NCI-H2196 (cell line): ENCODE measurements around the gene SLC2A11.
A peak's percentile ranks its signal among the peaks of the same experiment; 100 is the strongest.
"Not testable (repeated sequence)": the region's sequence is repeated elsewhere in the genome, so short reads cannot be mapped to it uniquely, and the experiment has no call there.

Experiments used
- DNase-seq: peaks from one replicate; lab custom pipeline; 2025; ENCODE audit not compliant: unreplicated experiment; lab: John Stamatoyannopoulos, UW

SLC2A11 gene

DNA sequence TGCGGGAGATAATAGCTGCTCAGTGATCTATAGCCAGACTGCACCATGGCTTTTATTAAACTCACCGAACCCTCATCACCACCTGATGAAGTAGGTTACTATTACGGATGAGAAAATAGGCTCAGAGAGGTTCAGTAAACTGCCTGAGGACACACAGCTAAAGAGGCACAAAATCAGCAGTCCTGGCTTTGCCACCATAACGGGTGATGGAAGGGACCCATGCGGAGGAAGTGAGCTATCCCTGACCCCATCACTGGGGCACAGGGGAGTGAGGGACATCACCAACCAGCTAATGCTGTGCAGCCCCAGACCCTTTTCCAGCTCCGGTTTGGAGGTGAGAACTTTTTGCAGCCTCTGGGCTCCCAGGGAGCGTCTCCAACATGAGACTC, 11.6 kb upstream of the SLC2A11 start:
- DNase-seq = no peak

DNA sequence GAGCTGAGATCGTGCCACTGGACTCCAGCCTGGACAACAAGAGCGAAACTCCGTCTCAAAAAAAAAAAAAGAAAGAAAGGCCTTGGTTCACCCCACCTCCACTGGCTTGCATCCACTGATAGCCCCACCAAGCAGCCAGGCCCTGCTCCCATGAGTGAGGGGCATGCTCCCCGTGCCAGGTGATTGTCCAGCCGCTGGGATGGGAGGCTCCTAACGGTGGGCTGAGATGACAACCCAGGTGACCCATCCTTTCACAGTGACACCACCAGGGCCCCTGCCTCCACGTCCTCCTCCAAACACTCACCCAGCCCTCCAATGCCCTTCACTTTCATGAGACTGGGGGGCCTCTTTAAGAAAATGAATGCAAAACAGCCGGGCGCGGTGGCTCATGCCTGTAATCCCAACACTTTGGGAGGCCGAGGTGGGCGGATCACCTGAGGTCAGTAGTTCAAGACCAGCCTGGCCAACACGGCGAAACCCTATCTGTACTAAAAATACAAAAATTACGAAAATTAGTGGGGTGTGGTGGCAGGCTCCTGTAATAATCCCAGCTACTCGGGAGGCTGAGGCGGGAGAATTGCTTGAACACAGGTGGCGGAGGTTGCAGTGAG, 10.3 kb upstream of the SLC2A11 start:
- no peak for DNase-seq

DNA sequence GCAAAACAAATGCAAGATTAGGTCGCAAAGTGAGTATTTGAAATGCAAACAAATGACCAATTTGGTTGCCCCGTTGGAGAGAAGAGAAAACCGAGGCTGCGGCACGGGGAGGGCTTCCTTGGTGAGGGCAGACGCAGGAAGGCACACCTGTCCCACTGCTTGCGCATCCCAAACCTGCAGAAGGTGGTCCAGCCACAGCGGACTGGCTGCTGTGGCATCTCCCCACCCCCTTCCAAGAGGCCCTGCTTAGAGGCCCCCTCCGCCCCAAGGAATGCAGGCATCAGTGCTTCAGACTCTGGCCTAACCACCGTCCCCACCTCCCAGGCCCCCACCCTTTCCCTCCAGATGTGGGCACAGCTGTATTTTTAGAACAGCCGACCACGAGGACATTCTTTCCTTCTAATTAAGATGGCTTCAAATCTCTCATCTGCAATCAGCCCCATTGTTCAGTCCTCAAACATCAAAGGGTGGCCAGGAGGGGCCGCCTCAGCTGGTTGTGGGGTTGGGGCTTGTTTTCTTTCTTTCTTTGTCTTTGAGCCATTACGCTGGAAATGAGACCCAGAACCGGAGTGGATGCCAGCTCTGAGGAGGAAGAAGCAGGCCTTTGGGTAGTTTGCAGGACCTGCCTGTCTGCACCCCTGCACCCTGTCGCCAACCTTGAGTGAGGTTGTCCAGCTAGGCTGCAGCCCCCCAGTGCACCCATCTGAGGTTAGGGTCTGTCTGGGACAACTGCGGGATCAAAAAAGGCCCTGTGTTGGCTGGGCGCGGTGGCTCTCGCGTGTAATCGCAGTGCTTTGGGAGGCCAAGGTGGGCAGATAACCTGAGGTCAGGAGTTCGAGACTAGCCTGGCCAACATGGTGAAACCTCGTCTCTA, 9.4 kb upstream of the SLC2A11 start:
- no peak for DNase-seq

DNA sequence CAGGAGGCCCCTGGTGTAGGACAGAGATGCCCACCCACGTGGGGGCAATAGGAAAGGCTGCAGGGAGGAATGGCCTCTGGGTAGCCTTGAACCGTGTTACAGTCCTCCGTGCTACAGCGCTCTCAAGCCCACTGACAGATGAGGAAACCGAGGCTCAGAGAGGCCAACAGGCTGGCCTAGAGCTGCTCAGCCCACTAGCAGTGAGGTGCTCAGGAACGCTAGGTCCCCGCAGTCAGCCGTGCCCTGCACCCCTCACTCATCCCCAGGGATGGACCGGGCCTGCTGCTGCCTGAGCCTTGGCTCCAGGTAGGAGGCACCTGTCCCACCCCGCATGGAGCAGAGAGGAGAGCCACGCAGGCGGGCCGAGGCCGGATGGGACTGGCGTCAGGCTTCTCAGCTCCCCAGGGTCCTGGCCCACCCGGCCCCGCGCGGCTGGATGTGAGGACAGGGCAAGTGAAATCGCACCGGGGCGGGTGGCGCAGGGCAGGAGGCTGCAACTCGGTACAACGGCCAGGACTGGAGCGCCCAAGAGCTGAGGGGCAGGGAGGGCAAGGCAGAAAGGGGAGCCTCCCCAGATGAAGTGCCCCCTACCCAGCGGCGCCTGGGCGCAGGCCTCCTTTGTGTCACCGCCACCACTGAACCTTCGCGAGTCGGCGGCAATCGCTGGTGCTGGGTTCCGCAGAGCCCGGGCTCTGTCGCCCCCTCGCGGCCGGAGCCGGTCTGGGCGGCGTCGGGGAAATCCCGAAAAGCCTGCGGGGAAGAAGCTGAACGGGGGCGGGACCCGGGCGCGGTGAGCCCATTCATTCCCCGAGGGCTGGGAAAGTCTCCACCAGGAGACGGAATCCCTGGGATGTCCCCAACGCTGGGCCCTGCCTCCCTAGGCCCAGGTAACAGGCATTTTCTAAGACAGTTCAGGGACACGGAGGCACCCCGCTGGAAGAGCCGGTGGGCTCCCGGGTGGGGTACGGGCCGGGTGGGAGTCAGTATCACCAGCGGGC, 8.4 kb upstream of the SLC2A11 start:
- DNase-seq = peak; percentile 68

DNA sequence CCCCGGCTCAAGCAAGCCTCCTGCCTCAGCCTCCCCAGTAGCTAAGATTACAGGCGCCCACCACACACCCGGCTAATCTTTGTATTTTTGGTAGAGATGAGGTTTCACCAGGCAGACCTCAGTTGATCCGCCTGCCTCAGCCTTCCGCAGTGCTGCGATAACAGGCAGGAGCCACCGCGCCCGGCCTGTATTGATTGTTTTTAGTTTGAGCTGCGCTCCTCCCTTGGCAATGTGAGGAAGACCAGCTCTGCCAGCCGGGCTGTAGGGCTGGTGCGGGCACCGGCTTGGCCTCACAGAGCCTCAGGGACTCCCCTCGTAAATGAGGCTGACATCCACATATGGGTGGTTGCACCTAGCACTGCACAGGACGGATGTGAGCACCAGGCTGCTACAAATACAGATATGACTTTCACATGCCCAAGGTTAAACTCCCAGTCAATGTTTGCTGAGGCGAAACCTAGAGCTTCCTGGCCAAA, 7.5 kb upstream of the SLC2A11 start:
- no peak for DNase-seq

DNA sequence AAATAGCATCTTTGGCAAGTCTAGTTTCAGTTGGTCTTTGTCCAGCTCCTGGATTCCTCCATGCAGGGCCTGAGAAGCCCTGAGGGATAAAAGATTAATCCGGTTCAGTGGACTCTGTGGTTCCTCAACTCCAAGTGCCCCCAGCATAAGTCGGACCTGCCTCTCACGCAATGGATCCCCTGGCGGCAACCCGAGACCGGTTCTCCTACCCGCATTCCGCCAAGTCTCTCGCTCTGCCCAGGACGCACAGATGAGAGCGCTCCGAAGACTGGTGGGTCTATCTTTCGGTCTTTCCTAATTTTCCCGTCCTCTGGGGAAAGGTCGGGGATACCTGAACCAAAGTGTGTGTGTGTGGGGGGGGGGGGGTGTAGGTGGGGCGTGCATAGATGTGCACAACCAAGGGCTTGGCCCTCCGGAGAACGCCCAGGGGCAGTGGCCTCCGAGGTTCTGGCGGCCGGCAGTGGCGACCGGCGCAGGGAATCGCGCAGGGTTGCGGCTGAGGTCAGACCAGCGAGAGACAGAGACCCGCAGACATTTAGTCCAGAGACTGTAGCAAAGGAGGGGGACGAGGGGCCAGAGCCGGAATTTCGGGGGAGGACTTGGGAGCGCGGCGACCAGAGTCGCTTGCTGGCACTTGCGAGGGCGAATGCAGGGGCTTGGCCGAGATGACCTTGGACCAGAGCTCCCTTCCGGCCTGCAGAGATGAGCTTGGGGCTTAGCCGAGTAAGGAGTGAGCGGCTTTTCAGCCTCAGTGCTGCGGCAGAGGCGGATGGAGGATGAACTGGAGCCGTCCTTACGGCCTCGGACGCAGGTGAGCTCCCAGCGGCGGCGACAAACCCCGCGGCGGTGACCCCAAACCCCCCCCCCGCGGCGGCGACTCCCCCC, 712 bp upstream of the SLC2A11 start:
- peak; percentile 27 for DNase-seq

DNA sequence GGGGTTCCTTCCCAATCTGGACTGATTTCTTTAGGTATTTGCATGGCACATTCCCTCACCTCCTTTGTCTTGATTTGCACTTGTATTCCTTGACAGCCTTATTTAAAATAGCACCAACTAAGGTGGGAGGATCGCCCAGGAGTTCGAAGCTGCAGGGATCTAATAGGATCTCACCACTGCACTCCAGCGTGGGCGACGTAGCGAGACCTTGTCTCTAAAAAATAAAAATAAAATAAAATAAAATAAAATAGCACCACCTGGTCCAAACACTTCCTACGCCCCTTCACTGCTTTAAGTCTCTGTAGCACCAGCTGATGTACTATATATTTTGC, 775 bp downstream of the SLC2A11 start:
- no peak for DNase-seq

DNA sequence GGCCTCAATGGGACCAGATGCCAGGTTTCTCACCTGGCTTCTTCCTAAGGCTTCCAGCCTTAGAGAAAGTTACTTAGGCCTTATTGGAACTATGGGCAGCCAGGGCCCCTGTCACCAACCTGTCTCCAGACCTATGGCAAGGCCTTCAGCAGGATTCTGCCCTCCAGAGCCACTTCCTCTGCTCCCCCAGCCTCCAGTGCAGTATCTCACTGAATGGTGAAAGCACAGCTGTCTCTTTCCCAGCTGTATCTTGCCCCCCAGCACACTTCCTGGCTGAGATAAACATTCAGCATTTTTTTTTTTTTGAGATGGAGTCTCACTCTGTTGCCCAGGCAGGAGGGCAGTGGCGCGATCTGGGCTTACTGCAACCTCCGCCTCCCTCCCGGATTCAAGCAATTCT, 1.5 kb downstream of the SLC2A11 start:
- DNase-seq = no peak

DNA sequence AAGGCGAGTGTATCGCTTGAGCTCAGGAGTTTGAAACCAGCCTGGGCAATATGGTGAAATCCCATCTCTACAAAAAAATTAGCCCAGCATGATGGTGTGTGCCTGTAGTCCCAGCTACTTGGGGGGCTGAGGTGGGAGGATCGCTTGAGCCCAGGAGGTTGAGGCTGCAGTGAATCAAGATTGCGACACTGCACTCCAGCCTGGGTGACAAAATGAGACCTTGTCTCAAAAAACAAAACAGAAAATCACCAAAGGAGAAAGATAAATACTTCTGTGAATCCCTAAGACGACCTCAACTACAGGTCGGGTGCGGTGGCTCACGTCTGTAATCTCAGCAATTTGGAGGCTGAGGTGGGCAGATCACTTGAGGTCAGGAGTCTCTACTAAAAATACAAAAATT, 2.5 kb downstream of the SLC2A11 start:
- DNase-seq = not testable (repeated sequence)

DNA sequence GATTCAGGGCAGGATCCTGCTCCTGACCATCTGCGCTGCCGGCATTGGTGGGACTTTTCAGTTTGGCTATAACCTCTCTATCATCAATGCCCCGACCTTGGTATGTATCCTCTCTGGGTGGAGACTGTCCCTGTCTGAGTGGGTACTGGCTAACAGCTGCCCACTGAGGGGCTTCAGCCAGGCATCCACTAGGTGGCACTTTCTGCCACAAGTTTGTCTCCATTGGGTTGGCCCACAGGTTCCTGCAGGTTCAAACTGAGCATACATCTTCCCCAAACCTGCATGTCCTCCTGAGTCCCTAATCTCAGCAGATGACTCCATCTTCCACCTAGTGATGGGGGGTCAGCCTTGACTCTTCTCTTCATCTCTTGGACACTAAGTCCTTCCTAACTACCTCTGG, 4.4 kb downstream of the SLC2A11 start:
- peak; percentile 34 for DNase-seq

DNA sequence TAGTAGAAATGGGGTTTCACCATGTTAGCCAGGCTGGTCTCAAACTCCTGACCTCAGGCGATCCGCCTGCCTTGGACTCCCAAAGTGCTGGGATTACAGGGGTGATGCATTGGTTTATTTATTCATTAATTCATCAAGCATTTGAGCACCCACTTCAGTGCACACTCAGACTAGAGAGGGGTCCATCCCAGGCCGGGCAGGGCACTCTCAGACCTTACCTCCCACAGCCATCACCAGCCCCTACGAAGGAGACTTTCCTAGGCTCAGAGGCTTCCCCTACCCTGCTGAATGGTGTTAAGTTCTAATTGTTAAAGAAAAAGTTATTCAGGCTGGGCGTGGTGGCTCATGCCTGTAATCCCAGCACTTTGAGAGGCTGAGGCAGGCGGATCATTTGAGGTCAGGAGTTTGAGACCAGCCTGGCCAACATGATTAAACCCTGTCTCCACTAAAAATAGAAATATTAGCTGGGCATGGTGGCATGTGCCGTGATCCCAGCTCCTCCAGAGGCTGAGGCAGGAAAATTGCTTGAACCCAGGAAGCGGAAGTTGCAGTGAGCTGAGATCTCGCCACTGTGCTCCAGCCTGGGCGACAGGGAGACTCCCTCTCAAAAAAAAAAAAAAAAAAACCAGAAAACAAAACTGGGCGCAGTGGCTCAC, 7.0 kb downstream of the SLC2A11 start:
- DNase-seq = not testable (repeated sequence)

DNA sequence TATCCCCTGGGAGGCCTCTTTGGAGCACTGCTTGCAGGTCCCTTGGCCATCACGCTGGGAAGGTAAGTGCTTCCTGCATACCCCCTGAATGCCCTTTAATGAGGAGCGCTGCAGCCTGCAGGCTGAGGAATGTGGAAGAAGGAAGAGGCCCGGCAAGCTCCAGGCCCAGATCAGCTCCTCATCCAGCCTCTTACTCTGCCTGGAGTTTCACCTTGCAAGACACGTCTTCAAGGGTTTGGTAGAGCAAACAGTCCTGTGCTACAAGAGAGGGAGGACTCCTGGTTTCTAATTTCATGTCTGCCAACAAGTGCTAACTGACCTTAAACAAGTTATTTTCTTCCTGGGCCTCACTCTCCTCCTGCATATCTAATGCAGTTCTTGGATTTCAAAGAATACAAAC, 10.9 kb downstream of the SLC2A11 start:
- no peak for DNase-seq

DNA sequence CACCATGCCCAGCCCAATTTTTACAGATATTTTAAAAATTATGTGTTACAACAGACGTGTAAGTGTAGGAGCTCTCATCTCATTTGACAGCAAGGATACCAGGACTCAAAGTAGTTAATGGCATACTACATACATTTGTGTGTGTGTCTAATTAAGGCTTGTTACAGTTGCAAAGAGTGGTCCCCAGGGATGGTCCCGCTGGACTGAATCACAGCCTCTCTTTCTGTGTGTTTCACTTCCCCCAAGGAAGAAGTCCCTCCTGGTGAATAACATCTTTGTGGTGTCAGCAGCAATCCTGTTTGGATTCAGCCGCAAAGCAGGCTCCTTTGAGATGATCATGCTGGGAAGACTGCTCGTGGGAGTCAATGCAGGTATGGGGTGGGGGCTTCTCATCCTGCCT, 17.2 kb downstream of the SLC2A11 start:
- no peak for DNase-seq

DNA sequence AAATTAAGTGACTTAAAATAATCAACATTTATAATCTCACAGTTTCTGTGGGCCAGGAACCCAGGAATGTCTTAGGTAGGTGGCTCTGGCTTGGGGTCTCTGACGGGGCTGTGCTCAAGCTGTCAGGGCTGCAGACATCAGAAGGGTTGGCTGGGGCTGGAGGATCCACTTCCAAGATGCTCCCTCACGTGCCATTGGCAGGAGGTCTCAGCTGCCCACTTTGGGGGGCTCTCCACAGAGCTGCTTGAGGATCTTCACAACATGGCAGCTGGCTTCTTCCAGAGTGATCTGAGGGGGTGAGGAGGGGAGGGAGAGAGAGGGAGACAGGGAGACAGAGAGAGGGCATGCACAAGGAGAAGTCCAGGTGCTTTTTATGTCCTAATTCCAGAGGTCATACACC, 18.1 kb downstream of the SLC2A11 start:
- no peak for DNase-seq

DNA sequence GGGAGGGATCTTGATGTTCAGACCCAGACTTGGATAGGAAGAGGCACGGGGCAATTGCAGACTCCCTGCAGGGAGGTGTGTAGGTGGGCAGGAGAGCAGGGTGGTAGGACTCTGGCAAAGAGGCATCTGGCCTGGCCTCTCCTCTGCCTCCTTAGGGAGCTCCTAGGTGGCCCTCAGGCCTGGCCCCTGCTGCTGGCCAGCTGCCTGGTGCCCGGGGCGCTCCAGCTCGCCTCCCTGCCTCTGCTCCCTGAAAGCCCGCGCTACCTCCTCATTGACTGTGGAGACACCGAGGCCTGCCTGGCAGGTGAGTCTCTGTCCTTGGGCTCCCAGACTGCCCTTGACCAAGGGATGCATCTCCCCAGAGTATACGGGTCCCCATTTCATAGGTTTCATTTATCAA, 19.9 kb downstream of the SLC2A11 start:
- DNase-seq = no peak

DNA sequence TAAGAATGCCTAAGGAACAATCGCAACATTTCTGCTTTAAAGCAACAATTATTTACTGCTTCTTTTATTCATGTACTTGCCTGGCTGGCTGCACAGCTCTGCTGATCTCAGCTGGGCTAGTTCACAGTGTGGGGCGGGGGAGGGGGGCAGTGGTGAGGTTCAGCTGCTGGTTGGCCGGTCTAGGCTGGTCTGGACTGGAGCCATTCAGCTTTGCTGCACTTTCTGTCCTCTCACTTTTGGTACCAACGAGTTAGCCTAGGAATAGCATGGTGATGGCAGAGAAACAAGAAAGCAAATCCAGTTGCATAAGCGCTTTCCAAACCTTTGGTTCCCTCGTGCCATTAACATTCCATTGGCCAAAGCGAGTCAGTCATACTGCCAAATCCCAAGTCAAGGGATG, 20.5 kb downstream of the SLC2A11 start:
- DNase-seq = no peak

DNA sequence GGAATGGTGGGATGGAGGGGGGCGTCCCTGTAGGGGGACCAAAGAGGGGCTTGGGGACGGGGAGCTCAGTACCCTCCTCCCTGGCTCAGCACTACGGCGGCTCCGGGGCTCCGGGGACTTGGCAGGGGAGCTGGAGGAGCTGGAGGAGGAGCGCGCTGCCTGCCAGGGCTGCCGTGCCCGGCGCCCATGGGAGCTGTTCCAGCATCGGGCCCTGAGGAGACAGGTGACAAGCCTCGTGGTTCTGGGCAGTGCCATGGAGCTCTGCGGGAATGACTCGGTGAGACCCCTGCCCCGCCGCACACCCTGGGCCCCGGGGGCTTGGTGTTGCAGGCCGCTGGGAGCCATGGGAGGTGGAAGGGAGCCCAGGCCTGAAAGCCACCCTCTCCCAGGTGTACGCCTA, 24.7 kb downstream of the SLC2A11 start:
- no peak for DNase-seq

DNA sequence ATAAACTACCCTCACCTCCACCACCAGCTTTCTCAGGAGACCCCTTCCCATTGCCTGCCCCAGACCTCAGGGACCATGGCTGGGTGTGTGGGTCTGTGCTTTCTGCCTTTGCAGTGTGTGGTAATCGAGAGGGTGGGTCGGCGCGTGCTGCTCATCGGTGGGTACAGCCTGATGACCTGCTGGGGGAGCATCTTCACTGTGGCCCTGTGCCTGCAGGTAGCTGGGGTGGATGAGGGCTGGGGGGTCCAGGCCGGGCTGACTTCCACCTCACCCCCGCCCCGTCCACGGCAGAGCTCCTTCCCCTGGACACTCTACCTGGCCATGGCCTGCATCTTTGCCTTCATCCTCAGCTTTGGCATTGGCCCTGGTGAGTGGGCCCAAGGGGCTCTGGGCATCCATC, 26.0 kb downstream of the SLC2A11 start:
- no peak for DNase-seq

DNA sequence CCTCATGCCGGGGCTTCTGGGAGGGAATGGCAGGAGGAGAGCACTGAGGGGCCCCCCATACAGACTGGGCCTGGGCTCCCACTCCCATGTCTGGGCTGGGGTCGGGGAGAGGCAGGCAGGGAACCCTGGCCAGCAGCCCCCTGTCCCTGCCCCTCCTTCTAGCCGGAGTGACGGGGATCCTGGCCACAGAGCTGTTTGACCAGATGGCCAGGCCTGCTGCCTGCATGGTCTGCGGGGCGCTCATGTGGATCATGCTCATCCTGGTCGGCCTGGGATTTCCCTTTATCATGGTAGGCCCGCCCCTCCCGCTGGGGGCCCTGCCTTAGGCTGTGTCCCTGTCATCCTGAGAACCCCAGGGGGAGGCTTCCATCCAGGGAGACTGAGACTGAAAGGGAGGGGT, 26.5 kb downstream of the SLC2A11 start:
- no peak for DNase-seq
